Peyer's patch (tissue), 4 donors: ENCODE data around the gene THADA.

ENCODE experiments used
- POLR2A ChIP-seq, 2 donors: fragments of 450-650 bp; IDR thresholded peaks; one replicate each; pipeline ENCODE4 v1.5.1; 2017; ENCODE audit warnings: antibody characterized with exemption in 2 of 2, mild to moderate bottlenecking in 2 of 2, moderate library complexity in 2 of 2
- TF ChIP-seq, protein P1 (sequence below), 6 experiments: fragments of 450-650 bp in 4 of 6; fragments of 200-600 bp in 2 of 6; sonication (generic) in 1 of 6; IDR thresholded peaks; one replicate each; pipeline ENCODE4 v1.5.1; 2017 to 2019; ENCODE audit warnings: antibody characterized with exemption in 6 of 6, mild to moderate bottlenecking in 3 of 6, moderate library complexity in 1 of 6

DNA sequence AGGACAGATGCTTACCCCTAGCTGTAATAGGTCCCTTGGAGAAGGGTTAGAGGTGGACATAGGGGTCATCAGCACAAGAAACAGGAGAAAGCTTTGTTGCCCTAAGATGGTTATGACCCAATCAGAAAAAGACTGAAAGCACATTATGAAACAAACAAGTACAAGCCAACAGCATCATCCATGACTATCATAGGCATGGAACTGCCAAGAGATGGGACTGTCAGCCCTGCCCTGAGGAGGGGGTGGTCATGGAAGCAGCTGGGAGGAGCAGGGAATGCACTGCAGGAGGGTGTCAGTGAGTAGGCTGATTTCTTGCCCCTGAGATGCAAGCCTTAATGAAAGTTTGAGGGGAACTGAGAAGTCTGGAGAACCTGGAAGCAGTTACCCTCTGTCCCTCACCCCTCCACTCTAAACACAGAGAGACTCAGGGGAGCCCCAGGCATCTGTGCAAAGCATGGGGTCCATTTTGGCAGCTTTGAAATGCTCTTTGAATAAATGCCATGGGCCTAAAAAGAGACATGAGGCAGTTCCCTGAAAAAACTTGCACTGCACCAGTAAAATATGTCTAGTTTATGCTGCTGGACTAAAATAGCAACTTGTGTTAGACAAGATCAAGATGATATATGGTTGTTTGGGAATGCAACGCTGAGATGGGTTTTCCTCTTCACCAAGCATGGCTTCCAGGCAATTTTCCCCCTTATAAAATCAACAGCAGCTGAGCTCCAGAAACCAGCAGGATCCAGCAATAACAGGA lies 246.8 kb downstream of the THADA start:
- TF ChIP-seq POLR2A (IDR thresholded peaks at IDR 0.05), result no peak
- TF ChIP-seq, protein P1, sequence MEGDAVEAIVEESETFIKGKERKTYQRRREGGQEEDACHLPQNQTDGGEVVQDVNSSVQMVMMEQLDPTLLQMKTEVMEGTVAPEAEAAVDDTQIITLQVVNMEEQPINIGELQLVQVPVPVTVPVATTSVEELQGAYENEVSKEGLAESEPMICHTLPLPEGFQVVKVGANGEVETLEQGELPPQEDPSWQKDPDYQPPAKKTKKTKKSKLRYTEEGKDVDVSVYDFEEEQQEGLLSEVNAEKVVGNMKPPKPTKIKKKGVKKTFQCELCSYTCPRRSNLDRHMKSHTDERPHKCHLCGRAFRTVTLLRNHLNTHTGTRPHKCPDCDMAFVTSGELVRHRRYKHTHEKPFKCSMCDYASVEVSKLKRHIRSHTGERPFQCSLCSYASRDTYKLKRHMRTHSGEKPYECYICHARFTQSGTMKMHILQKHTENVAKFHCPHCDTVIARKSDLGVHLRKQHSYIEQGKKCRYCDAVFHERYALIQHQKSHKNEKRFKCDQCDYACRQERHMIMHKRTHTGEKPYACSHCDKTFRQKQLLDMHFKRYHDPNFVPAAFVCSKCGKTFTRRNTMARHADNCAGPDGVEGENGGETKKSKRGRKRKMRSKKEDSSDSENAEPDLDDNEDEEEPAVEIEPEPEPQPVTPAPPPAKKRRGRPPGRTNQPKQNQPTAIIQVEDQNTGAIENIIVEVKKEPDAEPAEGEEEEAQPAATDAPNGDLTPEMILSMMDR (IDR thresholded peaks at IDR 0.05), result no peak
